T-helper 2 cell (primary cell): Measurements from ENCODE around the gene NFYC.
A peak's percentile ranks its signal among the peaks of the same experiment; 100 is the strongest.

Experiments
- DNase-seq, 5 experiments: peaks; one replicate each; pipeline versions ENCODE4 v3.0.0 to v3.0.0-alpha.2; 2012 to 2022

The NFYC gene

DNA sequence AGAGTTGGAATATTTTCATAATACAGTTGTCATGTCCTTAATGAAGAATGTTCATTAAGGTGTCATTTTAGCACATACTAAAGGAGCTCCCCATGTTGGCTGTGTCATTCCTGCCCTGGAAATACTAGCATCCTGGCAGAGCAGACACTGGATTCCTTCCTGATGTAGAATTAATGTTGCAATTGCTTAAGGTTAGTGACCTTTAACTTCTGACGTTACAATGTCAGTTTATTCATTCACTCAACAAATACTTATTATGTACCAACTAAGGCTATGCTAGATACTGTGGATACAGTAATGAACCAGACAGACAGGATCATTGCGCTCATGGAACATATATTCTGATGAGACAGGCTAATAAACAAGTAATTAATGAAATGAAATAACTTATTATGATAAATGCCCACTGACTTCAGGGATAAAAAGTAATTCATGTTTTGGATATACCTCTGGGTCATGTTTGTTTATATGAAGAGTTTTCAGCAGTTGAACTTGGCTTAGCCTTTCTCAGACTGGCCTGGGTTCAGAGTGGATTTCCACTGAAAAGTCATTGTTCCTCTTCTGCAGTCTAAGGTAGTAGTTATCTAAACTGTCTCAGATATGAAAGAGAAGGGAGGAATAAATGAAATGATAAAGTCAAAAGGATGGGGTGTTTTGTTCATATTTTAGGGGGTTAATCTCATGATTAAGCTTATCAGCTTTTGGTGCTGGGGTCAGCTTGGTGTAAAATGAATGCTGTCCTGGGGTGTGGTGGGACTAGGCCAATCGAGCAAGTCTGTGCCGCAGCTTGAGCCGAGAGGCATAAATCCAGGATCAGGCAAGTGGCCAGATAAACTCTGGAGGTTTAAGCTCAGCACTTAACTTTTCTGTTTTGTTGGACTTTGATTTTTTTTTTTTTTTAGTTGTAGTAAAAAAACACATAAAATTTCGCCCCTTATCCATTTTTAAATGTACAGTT is 48.8 kb downstream of the NFYC start:
- DNase-seq: no peak

DNA sequence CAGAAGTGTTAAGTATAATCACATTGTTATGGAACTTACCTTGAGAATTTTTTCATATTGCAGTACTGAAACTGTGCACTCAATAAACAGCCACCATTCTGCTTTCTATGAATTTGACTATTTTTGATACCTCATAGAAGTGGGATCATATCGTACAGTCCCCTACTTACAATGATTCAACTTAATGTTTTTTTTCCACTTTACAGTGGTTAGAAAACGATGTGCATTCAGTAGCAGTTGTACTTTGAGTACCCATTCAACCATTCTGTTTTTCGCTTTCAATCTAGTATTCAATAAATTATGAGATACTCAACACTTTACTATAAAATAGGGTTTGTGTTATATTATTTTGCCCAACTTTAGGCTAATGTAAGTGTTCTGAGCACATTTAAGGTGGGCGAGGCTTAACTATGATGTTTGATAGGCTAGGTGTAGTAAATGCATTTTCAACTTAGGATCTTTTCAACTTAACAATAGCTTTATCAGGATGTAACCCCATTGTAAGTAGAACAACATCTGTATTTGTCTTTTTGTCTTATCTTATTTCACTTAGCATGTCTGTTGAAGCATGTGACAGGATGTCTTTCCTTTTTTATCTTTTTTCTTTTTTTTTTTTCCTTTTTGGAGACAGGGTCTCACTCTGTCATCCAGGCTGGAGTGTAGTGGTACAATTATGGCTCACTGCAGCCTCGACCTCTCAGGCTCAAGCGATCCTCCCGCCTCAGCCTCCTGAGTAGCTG is 49.7 kb downstream of the NFYC start:
- no peak for DNase-seq

DNA sequence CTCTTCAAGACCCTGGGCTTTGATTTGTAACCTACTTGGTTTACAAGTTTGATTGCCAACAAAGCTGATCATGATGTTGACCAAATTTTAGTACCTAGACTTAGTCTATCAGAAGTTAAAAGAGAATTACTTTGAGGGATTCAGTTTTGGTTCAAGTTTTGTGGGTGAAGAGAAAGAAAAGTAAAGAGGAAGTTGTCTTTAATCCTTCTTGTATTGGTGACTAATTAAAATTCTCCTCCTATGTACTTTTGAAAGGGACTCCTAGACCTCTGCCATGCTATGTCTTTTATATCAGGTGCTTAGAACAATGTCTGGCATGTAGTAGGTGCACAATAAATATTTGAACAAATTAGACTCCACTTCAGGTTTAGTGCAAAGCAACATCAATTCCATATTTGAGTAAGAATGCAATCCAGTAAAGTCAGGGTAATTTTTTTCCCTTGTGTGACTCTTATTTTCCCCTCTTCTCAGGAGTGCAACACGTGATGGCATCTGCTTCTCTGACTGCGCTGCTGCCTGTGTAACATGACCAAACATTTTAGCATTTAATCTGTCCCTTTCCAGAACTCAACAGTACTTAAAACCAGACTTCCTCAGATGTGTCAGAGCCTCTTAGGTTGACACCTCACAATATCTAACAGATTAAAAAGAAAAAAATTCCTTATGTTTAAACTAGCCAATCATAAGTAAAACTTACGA is 51.0 kb downstream of the NFYC start:
- DNase-seq: no peak

DNA sequence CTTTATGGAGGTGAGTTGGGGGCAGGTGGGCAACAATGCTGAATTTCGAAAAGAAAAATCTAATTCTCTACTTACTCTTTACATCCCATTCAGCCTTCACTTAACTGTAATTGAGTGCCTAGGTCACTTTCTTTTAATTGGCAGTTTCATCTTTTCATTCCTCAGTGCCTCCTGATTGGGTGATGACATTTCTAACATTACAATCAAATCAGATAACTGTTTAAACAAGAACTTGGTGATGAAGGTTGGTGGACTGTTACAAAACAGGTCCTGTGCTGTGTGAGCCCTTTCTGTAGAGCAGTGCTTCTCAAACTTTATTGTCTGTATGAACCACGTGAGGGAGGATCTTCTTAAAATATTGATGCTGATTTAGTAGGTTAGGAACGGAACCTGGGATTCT is 51.9 kb downstream of the NFYC start:
- no peak for DNase-seq

DNA sequence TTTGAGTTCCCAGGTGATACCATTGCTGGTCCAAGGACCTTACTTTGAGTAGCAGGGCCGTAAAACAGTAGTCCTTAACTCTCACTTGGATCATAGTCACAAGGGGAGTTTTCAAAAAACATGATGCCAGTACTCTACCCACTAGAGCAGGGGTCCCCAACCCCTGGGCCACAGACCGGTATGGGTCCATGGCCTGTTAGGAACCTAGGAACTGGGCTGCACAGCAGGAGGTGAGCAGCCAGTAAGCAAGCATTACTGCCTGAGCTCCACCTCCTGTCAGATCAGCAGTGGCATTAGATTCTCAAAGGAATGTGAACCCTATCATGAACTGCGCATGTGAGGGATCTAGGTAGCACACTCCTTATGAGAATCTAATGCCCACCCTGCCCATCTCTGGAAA is 52.4 kb downstream of the NFYC start:
- DNase-seq: no peak

DNA sequence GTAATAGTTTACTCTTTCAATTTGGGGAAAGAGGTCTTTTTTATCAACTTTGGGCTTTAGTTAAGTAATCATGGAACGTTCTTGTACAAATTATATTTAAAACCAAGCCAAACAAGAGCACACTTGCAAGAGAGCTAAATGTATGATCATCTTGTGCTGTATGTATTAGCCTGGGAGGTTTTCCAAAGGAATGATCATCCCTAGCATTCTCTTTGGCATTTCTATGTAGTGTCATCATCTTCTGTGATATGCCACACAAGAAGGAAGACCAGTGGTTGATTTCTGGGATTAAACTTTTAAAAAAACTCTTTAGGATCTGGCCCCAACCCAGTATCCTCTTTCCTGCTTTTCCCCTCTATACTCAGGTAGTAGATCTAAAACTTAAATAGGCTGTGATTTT is 53.7 kb downstream of the NFYC start:
- no peak for DNase-seq

DNA sequence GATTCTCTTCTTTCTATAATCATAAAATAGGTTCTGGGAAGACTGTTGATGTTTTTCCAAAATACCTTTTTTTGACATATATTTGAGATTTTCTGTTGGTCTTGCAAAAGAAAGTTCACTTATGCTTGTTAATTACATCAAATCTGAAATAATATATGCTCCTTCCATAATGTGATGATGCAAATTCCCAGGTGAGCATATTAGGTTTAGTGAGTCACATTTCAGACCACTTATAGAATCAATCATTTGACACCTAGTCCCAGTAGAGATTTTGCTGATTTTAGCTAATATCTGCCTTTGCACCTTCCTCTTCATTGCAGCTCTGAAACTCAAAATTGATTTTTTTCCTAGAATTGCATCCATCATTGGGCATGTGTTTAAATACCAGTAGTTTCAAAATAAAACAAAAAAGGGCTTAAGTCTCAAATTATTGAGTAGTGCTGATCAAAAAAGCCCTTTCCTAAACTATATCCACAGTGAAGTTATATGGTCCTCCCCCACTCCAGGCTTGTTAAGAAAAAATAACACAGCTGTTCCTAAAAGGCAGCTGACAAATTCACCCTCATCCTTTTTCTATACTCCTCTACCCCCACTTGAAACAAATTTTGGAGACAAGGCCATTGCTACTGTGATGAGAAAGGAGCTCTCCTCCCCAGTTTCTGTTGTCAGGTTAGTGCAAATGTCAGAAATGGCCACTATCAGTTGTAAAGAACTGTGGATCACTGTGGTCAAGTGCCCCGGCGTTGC is 55.0 kb downstream of the NFYC start:
- no peak for DNase-seq

DNA sequence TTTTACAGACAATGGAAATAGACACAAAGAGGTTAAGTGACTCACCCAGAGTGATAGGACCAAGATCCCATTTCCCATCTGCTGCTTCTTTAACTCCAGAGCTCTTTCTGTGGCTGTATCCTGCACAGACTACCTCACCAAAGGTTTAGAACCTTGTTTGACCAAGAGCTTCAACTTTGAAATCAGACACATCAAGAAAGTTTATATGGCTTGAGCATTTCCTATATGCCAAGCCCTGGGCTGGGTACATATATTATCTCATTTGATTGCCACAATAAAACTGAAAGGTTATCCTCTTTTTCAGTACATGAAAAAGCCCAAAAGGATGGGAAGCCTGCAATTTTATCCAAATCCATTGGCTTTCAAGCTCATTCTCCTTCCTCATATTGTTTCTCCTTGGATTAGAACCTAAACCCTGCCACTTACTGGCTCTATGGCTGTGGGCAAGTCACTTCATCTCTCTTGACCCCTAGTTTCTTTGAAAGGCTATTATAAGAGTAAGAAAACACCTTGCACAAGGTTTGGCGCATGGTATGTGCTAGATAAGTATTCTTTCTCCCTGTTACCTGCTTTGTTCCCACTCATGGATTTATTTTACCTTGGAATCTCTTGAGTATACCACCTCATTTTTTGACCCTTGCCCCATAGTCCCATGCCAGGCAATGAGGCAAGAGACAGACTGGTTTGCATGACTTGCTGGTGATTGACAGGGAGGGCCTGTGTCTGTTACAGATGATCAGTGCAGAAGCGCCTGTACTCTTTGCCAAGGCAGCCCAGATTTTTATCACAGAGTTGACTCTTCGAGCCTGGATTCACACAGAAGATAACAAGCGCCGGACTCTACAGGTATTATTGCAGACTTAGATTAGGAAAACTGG is 57.6 kb downstream of the NFYC start:
- no peak for DNase-seq

DNA sequence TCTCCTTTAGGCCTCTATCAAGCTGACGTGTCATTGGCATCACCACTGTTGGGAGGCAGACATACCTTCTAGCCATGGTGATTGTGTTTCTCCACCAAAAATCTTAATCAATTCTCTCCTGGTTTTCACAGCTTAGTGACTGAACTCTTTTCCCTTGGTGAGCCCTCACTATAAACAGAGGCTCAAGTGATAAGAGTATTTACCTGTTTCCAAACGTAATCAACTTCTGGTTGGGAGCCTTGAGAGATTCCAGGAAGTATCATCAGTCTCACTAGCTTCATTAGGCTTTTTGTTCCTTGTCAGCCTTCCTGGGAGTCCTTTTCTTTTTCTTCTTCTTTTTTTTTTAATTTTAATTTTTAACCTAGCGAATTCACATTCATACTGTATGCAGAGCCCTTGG is 58.3 kb downstream of the NFYC start:
- DNase-seq: no peak

DNA sequence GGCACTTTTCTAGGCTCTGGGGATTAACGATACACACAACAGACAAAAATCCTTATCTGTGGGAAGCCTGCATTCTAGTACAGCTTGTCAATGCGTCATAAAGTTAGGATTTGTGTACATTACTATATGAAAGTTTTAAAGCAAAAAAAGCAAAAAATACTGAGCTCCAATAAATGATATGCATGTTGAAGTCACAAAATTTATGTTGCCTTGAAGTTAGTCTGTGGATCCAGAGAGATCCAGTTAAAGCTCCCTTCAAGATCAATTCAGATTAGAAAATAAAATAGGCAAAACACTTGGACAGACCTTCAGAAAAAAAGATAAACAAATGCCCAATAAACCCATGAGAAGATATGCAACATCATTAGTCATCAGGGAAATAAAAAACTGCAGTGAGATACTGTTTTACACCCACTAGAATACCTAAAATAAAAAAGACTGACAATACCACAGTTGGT is 59.0 kb downstream of the NFYC start:
- DNase-seq: no peak

DNA sequence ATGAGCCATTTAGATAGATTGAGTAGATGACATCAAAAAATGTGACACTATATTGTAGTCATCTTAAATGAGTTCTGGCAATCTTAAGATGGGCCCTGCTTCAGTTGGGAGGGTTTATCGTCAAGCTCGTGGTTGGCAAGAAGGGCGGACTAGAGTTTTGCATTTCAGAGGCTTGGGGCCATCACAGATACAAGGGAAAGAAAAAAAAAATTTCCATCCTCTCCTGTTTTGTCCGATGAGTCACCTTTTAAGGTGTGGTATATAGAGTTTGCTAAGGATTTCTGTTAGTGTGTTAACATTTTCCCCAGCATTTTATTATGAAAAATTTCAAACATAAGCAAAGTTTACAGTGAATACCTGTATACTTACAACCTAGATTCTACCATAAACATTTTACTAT is 60.3 kb downstream of the NFYC start:
- DNase-seq: no peak

DNA sequence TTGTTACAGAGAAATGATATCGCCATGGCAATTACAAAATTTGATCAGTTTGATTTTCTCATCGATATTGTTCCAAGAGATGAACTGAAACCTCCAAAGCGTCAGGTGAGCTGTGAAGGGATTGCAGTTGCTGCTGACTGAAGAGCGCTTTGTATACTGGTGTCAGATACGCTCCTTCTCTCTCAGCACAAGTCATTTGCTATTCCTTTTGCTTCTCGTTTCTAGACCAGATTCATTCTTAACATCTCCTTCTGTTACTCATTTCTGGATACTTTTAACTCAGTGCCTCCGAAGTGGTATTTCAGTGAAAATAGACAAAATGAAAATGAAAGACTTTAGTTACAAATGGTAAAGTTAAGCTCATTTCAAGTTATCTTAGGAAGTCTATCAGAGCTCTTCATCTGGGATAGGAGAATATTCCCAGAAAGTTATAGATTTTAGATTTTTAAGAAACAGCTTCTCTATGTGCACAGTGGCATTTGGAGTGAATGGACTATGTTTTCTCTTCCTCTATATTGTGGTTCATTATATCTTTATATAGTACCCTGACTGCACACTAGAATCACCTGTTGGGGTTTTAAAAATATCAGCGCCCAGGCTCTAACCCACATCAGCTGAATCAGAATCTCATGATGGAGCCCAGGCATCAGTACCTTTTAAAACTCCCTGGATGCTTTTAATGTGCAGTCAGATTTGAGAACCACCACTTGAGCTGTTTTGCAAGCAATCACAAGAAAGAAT is 61.8 kb downstream of the NFYC start:
- DNase-seq: peak in 1 of 5 experiments; percentile 65

DNA sequence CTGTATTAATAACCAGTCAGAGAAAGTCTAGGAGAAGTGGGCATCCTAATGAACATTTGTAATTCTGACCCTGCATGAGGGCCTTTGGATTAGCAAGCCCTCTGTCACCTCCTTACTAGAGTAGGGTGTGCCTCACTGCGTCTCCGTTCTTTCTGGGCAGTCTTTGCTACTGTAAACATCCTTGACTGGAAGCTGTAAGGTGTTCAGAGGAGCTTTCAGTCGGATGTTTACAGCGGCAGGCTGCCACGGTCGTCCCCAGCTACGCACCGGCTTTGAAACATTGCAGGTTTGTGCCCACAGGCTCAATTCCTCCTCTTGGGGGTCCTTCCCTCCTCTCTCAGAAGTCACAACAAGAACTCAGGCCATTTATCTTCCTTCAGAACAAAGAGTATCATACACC is 62.7 kb downstream of the NFYC start:
- no peak for DNase-seq

DNA sequence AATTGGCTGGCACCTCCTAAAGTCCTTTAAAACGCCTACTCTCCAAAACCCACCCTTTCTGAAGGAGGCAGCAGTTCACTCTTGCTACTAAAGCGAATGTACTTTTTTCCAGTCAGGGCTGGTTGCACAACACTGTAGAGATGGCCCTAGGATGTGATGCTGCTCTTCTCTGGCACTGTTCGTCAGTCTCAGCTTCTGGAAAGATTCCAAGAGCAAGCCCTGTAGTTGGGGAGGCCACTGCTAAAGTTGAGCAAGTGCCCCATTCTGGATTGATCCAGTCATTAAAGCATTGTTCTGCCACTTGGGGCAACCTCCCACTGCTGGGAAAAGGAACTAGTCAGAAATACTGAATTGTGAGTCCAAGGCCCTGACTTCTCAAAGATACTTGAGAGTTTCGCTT is 63.6 kb downstream of the NFYC start:
- no peak for DNase-seq

DNA sequence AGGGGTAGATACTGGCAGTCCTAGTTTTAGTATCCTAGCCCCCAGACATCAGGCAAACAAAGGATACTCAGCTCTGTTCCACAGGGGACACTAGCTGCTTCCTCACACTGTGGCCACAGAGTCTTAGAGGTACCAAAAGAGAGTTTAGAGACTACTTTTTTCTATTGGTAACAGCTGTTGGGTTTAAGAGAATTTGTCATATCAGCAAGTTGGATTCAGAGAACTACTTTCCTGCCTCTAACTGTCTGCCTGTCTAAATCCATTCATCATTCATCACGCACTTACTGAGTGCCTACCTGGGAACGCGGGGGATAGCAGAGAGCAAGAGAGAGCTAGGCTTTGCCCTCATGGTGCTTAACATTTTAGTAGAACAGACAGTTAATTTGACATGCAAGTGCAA is 65.0 kb downstream of the NFYC start:
- no peak for DNase-seq

DNA sequence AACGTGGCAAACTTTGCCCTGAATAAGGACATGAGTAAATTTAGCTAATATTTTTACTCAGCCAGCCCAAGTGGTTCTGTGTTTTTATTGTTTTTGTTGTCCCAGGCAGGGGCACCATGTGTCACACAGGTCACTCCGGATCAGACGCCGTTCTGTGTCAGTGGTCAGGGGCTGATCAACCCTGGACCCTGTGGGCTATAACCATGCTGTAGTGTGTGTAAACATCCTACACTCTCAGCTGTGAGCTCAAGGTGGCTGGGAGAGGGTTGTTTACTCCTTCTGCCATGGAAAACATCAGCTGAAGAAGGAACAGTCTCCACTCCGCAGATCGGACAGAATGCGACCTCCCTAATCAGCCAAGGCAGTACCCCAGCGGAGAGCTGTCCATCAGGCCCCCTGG is 65.6 kb downstream of the NFYC start:
- no peak for DNase-seq

DNA sequence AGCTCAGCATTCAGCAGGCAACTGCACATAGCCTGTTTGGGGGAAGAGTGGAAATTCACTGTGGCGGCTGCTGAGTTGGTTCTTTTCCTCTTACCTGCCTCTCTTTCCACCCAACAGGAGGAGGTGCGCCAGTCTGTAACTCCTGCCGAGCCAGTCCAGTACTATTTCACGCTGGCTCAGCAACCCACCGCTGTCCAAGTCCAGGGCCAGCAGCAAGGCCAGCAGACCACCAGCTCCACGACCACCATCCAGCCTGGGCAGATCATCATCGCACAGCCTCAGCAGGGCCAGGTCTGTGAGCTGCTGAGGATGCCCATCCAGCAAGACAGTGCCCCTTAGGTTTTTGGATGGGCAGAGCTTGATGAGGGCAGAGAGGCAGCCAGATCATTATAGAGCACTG is 66.5 kb downstream of the NFYC start:
- no peak for DNase-seq

DNA sequence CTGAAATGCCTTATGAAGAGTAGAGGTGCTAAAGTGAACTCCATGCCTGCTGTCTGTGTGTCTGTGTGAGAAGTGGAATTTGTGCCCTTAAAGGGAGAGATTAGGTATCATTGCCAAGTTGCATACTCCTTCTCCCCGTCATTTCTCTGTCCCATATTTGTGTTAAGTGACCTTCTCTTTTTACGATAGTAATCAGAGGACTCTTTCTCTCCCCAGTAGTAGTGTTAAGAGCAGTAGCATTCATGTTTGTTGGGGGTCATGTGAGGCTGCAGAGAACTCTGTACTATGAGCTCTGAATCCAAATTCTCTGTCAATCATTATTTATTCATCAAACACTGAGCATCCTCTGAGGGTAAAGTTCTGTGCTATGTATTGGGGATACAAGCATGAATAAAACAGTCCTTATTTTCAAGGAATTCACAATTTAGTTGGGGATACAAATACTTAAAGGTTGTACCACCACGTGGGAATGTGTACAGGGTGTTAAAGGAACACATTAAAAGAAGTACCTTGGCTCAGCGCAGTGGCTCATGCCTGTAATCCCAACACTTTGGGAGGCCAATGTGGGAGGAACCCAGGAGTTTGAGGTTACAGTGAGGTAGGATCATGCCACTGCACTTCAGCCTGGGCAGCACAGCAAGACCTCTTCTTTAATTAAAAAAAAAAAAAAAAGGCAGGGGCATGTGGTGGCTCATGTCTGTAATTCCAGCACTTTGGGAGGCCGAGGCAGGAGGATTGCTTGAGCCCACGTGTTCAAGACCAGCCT is 67.3 kb downstream of the NFYC start:
- no peak for DNase-seq

DNA sequence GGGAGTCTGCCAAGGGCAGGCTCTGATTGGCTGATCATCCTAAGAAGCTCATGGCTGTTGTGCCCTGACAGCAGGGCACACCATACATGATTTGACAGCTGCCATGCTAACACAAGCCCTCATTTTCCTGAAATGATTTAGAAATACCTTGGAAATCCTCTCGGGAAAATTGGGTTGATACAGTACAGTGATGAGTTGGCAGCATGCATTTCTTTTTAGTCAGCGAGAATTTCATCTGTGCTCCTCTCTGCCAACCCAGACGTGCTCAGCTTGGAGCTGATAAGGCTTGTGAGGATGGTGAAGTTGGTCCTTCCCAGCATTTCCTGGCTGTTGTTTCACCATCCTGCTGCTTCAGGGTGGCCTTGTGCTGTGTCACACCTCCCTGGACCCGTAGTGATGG is 69.5 kb downstream of the NFYC start:
- DNase-seq: no peak
